Panc1 (cell line): Measurements from ENCODE around the gene CCBE1. TPM values are rescaled to one million over a fixed set of nuclear protein-coding genes. Genes with fewer than 3 reads are reported as not detected.

ENCODE experiments used
- ATAC-seq: fragments of 200-7000 bp; cut with Tn5 transposase; 2 replicates; pipeline ENCODE4 v1.9.1; 2020; ENCODE audit warnings: mild to moderate bottlenecking, moderate library complexity
- BruUV-seq: library from RNA; stranded (reverse); fragments of 400-500 nt; replicated peaks from 2 replicates; lab custom pipeline; 2021; lab: Mats Ljungman, UMichigan
- CTCF ChIA-PET: fragments of 300-600 bp; sonication (Branson Sonifier 250); formaldehyde crosslinking; loops from one replicate; lab custom pipeline; 2022; ENCODE audit warnings: antibody characterized with exemption; lab: Charles Lee
- POLR2A ChIA-PET: fragments of 300-600 bp; sonication (Branson Sonifier 250); formaldehyde crosslinking; loops from one replicate; lab custom pipeline; 2022; ENCODE audit warnings: antibody characterized with exemption; lab: Charles Lee
- DNase-seq: peaks from one replicate; pipeline ENCODE4 v3.0.0-alpha.2; 2010; ENCODE audit warnings: low read depth, low spot score
- H3K27ac ChIP-seq: 2 replicates; pipeline ENCODE4 v1.5.1; 2011; ENCODE audit warnings: mild to moderate bottlenecking, low read length, inconsistent platforms
- H3K27me3 ChIP-seq: fragments of 200-500 bp; sonication (Bioruptor generic); 2 replicates; pipeline ENCODE4 v1.6.0; 2014; ENCODE audit warnings: low read length, inconsistent platforms; ENCODE audit not compliant: control insufficient read depth, insufficient read depth
- H3K36me3 ChIP-seq: fragments of 200-500 bp; sonication (Bioruptor generic); 2 replicates; pipeline ENCODE4 v1.5.1; 2014; ENCODE audit warnings: inconsistent platforms, mild to moderate bottlenecking, low read length, moderate library complexity; ENCODE audit not compliant: control insufficient read depth, insufficient read depth
- H3K4me1 ChIP-seq: 2 replicates; pipeline ENCODE4 v1.5.1; 2011; ENCODE audit warnings: inconsistent platforms, mild to moderate bottlenecking, low read length, moderate library complexity; ENCODE audit not compliant: control insufficient read depth, insufficient read depth
- H3K4me3 ChIP-seq, 2 experiments: 2 replicates each; pipeline ENCODE4 v1.5.1; 2011 to 2012; ENCODE audit warnings: low read depth in 2 of 2, low read length in 2 of 2, mild to moderate bottlenecking in 2 of 2, inconsistent platforms in 1 of 2, moderate library complexity in 1 of 2
- H3K9me3 ChIP-seq: fragments of 200-500 bp; sonication (Bioruptor generic); 2 replicates; pipeline ENCODE4 v1.5.1; 2014; ENCODE audit warnings: low read depth, mild to moderate bottlenecking, inconsistent platforms, low read length, moderate library complexity; ENCODE audit not compliant: control insufficient read depth, insufficient read depth
- CTCF ChIP-seq: fragments of 450-650 bp; IDR thresholded peaks from 2 replicates; pipeline ENCODE4 v1.5.1; 2017; ENCODE audit warnings: mild to moderate bottlenecking
- POLR2AphosphoS5 ChIP-seq: IDR thresholded peaks from 2 replicates; pipeline ENCODE4 v1.6.1; 2012; ENCODE audit warnings: mild to moderate bottlenecking, low read depth, low read length, moderate library complexity
- REST ChIP-seq, 2 experiments: IDR thresholded peaks; 2 replicates each; pipeline ENCODE4 v1.6.1; 2011 to 2012; ENCODE audit warnings: low read depth in 2 of 2, control low read depth in 1 of 2, low read length in 1 of 2, mild to moderate bottlenecking in 1 of 2, moderate library complexity in 1 of 2; ENCODE audit not compliant: insufficient read depth in 1 of 2
- SIN3A ChIP-seq: IDR thresholded peaks from 2 replicates; pipeline ENCODE4 v1.6.1; 2012; ENCODE audit warnings: low read depth, mild to moderate bottlenecking, low read length, moderate library complexity, borderline replicate concordance; ENCODE audit not compliant: insufficient read depth
- TCF7L2 ChIP-seq: IDR thresholded peaks from 2 replicates; pipeline ENCODE4 v1.6.1; 2011; ENCODE audit warnings: mild to moderate bottlenecking, low read depth, low read length, inconsistent platforms
- in situ Hi-C: cut with HindIII; loops from 2 replicates; pipeline ENCODE4 v1.10.0; 2016; ENCODE audit warnings: low sequenced_read_pairs, low pct_unique_long_range_greater_than_20kb
- intact Hi-C: fragments of 100-400 bp; cut with micrococcal nuclease; formaldehyde crosslinking; loops from one replicate; pipeline ENCODE4 v1.10.0; 2022; ENCODE audit not compliant: unreplicated experiment
- total RNA-seq: library from RNA; stranded (reverse); gene quantifications from one replicate; pipeline ENCODE4 v1.2.1, GENCODE V29; 2021; ENCODE audit not compliant: unreplicated experiment

The CCBE1 gene
- total RNA-seq, 1 experiment from 2014 or later: 0.13 TPM

DNA sequence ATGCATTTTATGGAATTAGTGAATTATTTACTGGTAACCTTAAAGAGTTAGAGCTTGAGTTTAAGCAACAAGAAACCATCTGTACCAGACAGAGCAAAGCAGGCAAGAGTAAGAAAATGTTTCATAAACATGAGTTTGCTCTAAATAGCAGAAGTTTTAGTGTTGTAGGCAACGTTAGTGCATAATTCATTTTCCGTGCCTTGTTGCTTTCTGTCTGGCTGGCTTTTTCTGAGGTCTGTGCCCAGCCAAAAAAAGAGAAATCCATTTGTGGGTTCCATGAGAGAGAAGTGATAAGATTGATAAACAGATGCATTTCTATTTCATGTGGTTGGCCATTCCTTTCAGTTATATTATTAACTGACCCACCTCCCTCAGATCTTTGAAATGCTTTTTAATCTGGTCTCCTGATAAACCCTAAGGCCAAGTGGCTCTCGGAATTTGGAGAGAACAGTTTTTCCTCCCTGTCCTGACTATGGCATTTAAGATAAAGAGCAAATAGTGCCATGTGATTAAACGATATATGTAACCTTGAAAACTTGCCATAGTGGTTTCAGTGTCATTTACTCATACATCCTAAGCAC lies 198.6 kb downstream of the CCBE1 start:
- CTCF ChIA-PET: interaction anchor here (0.6 kb wide), 1 partner anchor 345 kb away, joined by 4 read pairs; no protein-coding TSS in a partner anchor
- H3K9me3 ChIP-seq: no peaks in the 10 kb centered on the region
- intact Hi-C loops: no loop called here
- H3K27ac ChIP-seq: no peak overlapping the region
- H3K4me3 ChIP-seq: no peak overlapping the region
- no peaks in the 10 kb centered on the region for H3K36me3 ChIP-seq
- BruUV-seq: no TSS peak
- in situ Hi-C loops: no loop called here
- H3K4me1 ChIP-seq: no peaks in the 10 kb centered on the region
- H3K27me3 ChIP-seq: no peaks in the 10 kb centered on the region
- POLR2A ChIA-PET: no interaction called here
- no peak for ATAC-seq
- no peak for DNase-seq
- TF ChIP-seq REST (IDR thresholded peaks at IDR 0.05; ENCODE audit: insufficient read depth in 1 of 2, low read depth in 2 of 2, low read length in 1 of 2) (no peak), POLR2AphosphoS5 (no peak), SIN3A (no peak), CTCF (no peak), TCF7L2 (no peak)

- ChIA-PET POLR2A (no interaction called here), CTCF (no interaction called here)
- TF ChIP-seq SIN3A: no peak
- no peak for TF ChIP-seq TCF7L2
- TF ChIP-seq CTCF: no peak
- no peak for TF ChIP-seq POLR2AphosphoS5
- TF ChIP-seq REST (IDR thresholded peaks at IDR 0.05; ENCODE audit: insufficient read depth in 1 of 2, low read depth in 2 of 2, low read length in 1 of 2): no peak
- H3K36me3 ChIP-seq: no peaks in the 10 kb centered on the region
- no peak overlapping the region for H3K27ac ChIP-seq
- no TSS peak for BruUV-seq
- in situ Hi-C loops: no loop called here
- no peak overlapping the region for H3K4me3 ChIP-seq
- no peaks in the 10 kb centered on the region for H3K9me3 ChIP-seq
- no peaks in the 10 kb centered on the region for H3K4me1 ChIP-seq
- no peaks in the 10 kb centered on the region for H3K27me3 ChIP-seq
- DNase-seq (no peak), ATAC-seq (no peak)
- intact Hi-C loops: no loop called here
Measured at GRCh38 chr18:59492756-59493421, 204.3 kb downstream of the CCBE1 start.
